KMS-11 (cell line): ENCODE data around the gene FKBP3.

Experiments
- H2AFZ ChIP-seq: fragments of 200-600 bp; sonication (generic); 2 replicates; pipeline ENCODE4 v1.6.1; 2016; ENCODE audit warnings: antibody characterized with exemption, mixed run types, low read depth
- H3K27ac ChIP-seq: fragments of 200-600 bp; sonication (generic); 2 replicates; pipeline ENCODE4 v1.6.1; 2016; ENCODE audit warnings: mild to moderate bottlenecking, mixed run types
- H3K27me3 ChIP-seq: fragments of 200-600 bp; sonication (generic); 2 replicates; pipeline ENCODE4 v1.6.1; 2017; ENCODE audit warnings: mild to moderate bottlenecking, low read depth, mixed run types, moderate library complexity; ENCODE audit not compliant: insufficient read depth
- H3K36me3 ChIP-seq: fragments of 200-600 bp; sonication (generic); 2 replicates; pipeline ENCODE4 v1.6.1; 2017; ENCODE audit warnings: mild to moderate bottlenecking, mixed run types; ENCODE audit not compliant: insufficient read depth
- H3K4me1 ChIP-seq: fragments of 200-600 bp; sonication (generic); 2 replicates; pipeline ENCODE4 v1.6.1; 2016; ENCODE audit warnings: mild to moderate bottlenecking, low read depth, mixed run types; ENCODE audit not compliant: poor library complexity, severe bottlenecking
- H3K4me2 ChIP-seq: fragments of 200-600 bp; sonication (generic); 2 replicates; pipeline ENCODE4 v1.7.0; 2016; ENCODE audit warnings: mild to moderate bottlenecking, mixed run types
- H3K4me3 ChIP-seq: fragments of 200-600 bp; sonication (generic); IDR thresholded peaks from 2 replicates; pipeline ENCODE4 v1.6.1; 2017; ENCODE audit warnings: low read depth, low read length, mixed read lengths; ENCODE audit not compliant: insufficient read depth
- H3K79me2 ChIP-seq: fragments of 200-600 bp; sonication (generic); 2 replicates; pipeline ENCODE4 v1.6.1; 2016; ENCODE audit warnings: low read depth, mixed run types; ENCODE audit not compliant: insufficient read depth
- H3K9ac ChIP-seq: fragments of 200-600 bp; sonication (generic); 2 replicates; pipeline ENCODE4 v1.6.1; 2016; ENCODE audit warnings: mild to moderate bottlenecking, mixed run types
- H4K20me1 ChIP-seq: fragments of 200-600 bp; sonication (generic); 2 replicates; pipeline ENCODE4 v1.6.1; 2016; ENCODE audit warnings: mild to moderate bottlenecking, mixed run types; ENCODE audit not compliant: insufficient read depth
- CTCF ChIP-seq: fragments of 200-600 bp; sonication (generic); conservative IDR thresholded peaks from 2 replicates; pipeline ENCODE4 v1.6.1; 2017; ENCODE audit warnings: low read depth, mild to moderate bottlenecking, antibody characterized with exemption, low read length, moderate library complexity, mixed read lengths

FKBP3 gene

GRCh38 chr14:45134051-45134958, at the start of gene FKBP3:
Gene FKBP3, minus strand, starts transcription at chr14:45134481. Its CDS starts 25 bp downstream, at chr14:45134456.
- no peak for TF ChIP-seq CTCF
- no peaks in the 10 kb centered on the region for H4K20me1 ChIP-seq
- peak within 1 kb of the TSS; percentile 89 for H2AFZ ChIP-seq
- peaks cover 25% of the 10 kb centered on the region for H3K4me1 ChIP-seq
- peak within 1 kb of the TSS; percentile 84 for H3K4me2 ChIP-seq
- peak within 1 kb of the TSS; percentile 81; the same call in 1 of the 2 replicates for H3K9ac ChIP-seq
- H3K4me3 ChIP-seq, result no peak within 1 kb of the TSS
- H3K27ac ChIP-seq, result peak within 1 kb of the TSS; percentile 61
- H3K79me2 ChIP-seq, result peaks cover 51% of the 10 kb centered on the region
- no peaks in the 10 kb centered on the region for H3K36me3 ChIP-seq
- H3K27me3 ChIP-seq, result no peaks in the 10 kb centered on the region

- H3K4me2 ChIP-seq, result no peak overlapping the region
- no peak for TF ChIP-seq CTCF
- no peak overlapping the region for H2AFZ ChIP-seq
- no peaks in the 10 kb centered on the region for H3K79me2 ChIP-seq
- no peak overlapping the region for H3K27ac ChIP-seq
- no peak overlapping the region for H3K4me3 ChIP-seq
- H3K36me3 ChIP-seq, result no peaks in the 10 kb centered on the region
- H3K27me3 ChIP-seq, result no peaks in the 10 kb centered on the region
- H3K9ac ChIP-seq, result no peak overlapping the region
- no peaks in the 10 kb centered on the region for H3K4me1 ChIP-seq
- H4K20me1 ChIP-seq, result no peaks in the 10 kb centered on the region
These were observed 47.5 kb upstream of the FKBP3 start for GRCh38 chr14:45181806-45182205.

- H3K4me3 ChIP-seq, result no peak overlapping the region
- no peaks in the 10 kb centered on the region for H3K79me2 ChIP-seq
- no peaks in the 10 kb centered on the region for H3K36me3 ChIP-seq
- H3K27me3 ChIP-seq, result no peaks in the 10 kb centered on the region
- no peaks in the 10 kb centered on the region for H3K4me1 ChIP-seq
- H3K9ac ChIP-seq, result no peak overlapping the region
- H2AFZ ChIP-seq, result no peak overlapping the region
- H3K4me2 ChIP-seq, result no peak overlapping the region
- H3K27ac ChIP-seq, result no peak overlapping the region
- TF ChIP-seq CTCF, result no peak
- no peaks in the 10 kb centered on the region for H4K20me1 ChIP-seq
These were observed 47.0 kb upstream of the FKBP3 start for GRCh38 chr14:45181329-45181728.

GRCh38 chr14:45177076-45177475, 42.8 kb upstream of the FKBP3 start:
- H3K27me3 ChIP-seq, result no peaks in the 10 kb centered on the region
- H3K36me3 ChIP-seq, result no peaks in the 10 kb centered on the region
- no peak overlapping the region for H3K4me3 ChIP-seq
- TF ChIP-seq CTCF, result no peak
- H4K20me1 ChIP-seq, result no peaks in the 10 kb centered on the region
- no peak overlapping the region for H3K9ac ChIP-seq
- H3K4me1 ChIP-seq, result no peaks in the 10 kb centered on the region
- no peaks in the 10 kb centered on the region for H3K79me2 ChIP-seq
- no peak overlapping the region for H2AFZ ChIP-seq
- no peak overlapping the region for H3K4me2 ChIP-seq
- no peak overlapping the region for H3K27ac ChIP-seq
